ENCODE data around the gene FOXA2. TPM values are rescaled to one million over a fixed set of nuclear protein-coding genes. Genes with fewer than 3 reads are reported as not detected.
"Not testable (repeated sequence)": the region's sequence is repeated elsewhere in the genome, so short reads cannot be mapped to it uniquely, and the experiment has no call there.

FOXA2 gene
- total RNA-seq, 1 donor from 2014 or later, result not detected

- intact Hi-C loops (cut with DNase I), result no loop called here
- DNase-seq (ENCODE audit: low spot score), result no peak
These were observed 12.3 kb downstream of the FOXA2 start for GRCh38 chr20:22572023-22572422.

GRCh38 chr20:22569353-22569752 is 15.0 kb downstream of the FOXA2 start:
- DNase-seq (ENCODE audit: low spot score), result no peak
- intact Hi-C loops (cut with DNase I), result no loop called here

GRCh38 chr20:22568872-22569344 is 15.5 kb downstream of the FOXA2 start:
- intact Hi-C loops (cut with DNase I), result no loop called here
- no peak for DNase-seq (ENCODE audit: low spot score)

- intact Hi-C loops (cut with DNase I), result no loop called here
These were observed 16.2 kb downstream of the FOXA2 start for GRCh38 chr20:22567944-22568871.

GRCh38 chr20:22566876-22567658 is 17.3 kb downstream of the FOXA2 start:
- intact Hi-C loops (cut with DNase I), result no loop called here
- no peak for DNase-seq (ENCODE audit: low spot score)

More at GRCh38 chr20:22567944-22568871, 16.2 kb downstream of the FOXA2 start:
- DNase-seq (ENCODE audit: low spot score), result no peak

GRCh38 chr20:22563062-22563965 is 21.1 kb downstream of the FOXA2 start:
- intact Hi-C loops (cut with DNase I), result no loop called here
- no peak for DNase-seq (ENCODE audit: low spot score)

GRCh38 chr20:22562620-22563019 is 21.8 kb downstream of the FOXA2 start:
- intact Hi-C loops (cut with DNase I), result no loop called here
- DNase-seq (ENCODE audit: low spot score), result no peak

GRCh38 chr20:22561965-22562577 is 22.3 kb downstream of the FOXA2 start:
- intact Hi-C loops (cut with DNase I), result no loop called here
- DNase-seq (ENCODE audit: low spot score), result no peak

GRCh38 chr20:22560817-22561216 is 23.6 kb downstream of the FOXA2 start:
- no peak for DNase-seq (ENCODE audit: low spot score)
- intact Hi-C loops (cut with DNase I), result no loop called here

GRCh38 chr20:22559711-22560318 is 24.6 kb downstream of the FOXA2 start:
- intact Hi-C loops (cut with DNase I), result no loop called here
- no peak for DNase-seq (ENCODE audit: low spot score)

GRCh38 chr20:22557403-22558276 is 26.7 kb downstream of the FOXA2 start:
- no peak for DNase-seq (ENCODE audit: low spot score)
- intact Hi-C loops (cut with DNase I), result no loop called here

- DNase-seq (ENCODE audit: low spot score), result no peak
- intact Hi-C loops (cut with DNase I), result no loop called here
These were observed 27.8 kb downstream of the FOXA2 start for GRCh38 chr20:22556565-22557056.

GRCh38 chr20:22555791-22556564 is 28.4 kb downstream of the FOXA2 start:
- intact Hi-C loops (cut with DNase I), result no loop called here
- no peak for DNase-seq (ENCODE audit: low spot score)

- no peak for DNase-seq (ENCODE audit: low spot score)
- intact Hi-C loops (cut with DNase I), result no loop called here
These were observed 30.0 kb downstream of the FOXA2 start for GRCh38 chr20:22554391-22554790.

GRCh38 chr20:22550514-22550913 is 33.9 kb downstream of the FOXA2 start:
- intact Hi-C loops (cut with DNase I); DNase-seq (ENCODE audit: low spot score): not testable (repeated sequence)

GRCh38 chr20:22548040-22548439 is 36.3 kb downstream of the FOXA2 start:
- DNase-seq (ENCODE audit: low spot score), result no peak
- intact Hi-C loops (cut with DNase I), result no loop called here

- intact Hi-C loops (cut with DNase I), result no loop called here
- DNase-seq (ENCODE audit: low spot score), result no peak
These were observed 38.0 kb downstream of the FOXA2 start for GRCh38 chr20:22546344-22546743.
